Vagina (tissue), 2 donors: Measurements from ENCODE around the gene IFNA2. TPM values are rescaled to one million over a fixed set of nuclear protein-coding genes. Genes with fewer than 3 reads are reported as not detected.
A peak's percentile ranks its signal among the peaks of the same experiment; 100 is the strongest.

ENCODE experiments used
- DNase-seq, 2 donors: peaks; one replicate each; pipeline ENCODE4 v3.0.0-alpha.2; 2017; ENCODE audit errors: extremely low spot score in 2 of 2
- H3K27ac ChIP-seq: fragments of 200-600 bp; sonication (generic); one replicate; pipeline ENCODE4 v1.5.1; 2019
- H3K27me3 ChIP-seq: fragments of 200-600 bp; sonication (generic); one replicate; pipeline ENCODE4 v1.5.1; 2019
- H3K36me3 ChIP-seq, 2 donors: fragments of 200-600 bp; sonication (generic); one replicate each; pipeline ENCODE4 v1.5.1; 2017 to 2019
- H3K4me1 ChIP-seq: fragments of 200-600 bp; sonication (generic); one replicate; pipeline ENCODE4 v1.5.1; 2019
- H3K4me3 ChIP-seq, 2 donors: fragments of 200-600 bp; sonication (generic); 1 replicate in 1 of 2; 2 replicates in 1 of 2; pipeline ENCODE4 v1.5.1; 2016 to 2019
- H3K9me3 ChIP-seq: fragments of 200-600 bp; sonication (generic); one replicate; pipeline ENCODE4 v1.5.1; 2019
- CTCF ChIP-seq, 3 experiments: fragments of 450-650 bp in 2 of 3; fragments of 200-600 bp in 1 of 3; sonication (generic) in 1 of 3; IDR thresholded peaks; one replicate each; pipeline ENCODE4 v1.5.1; 2017 to 2019; ENCODE audit warnings: antibody characterized with exemption in 3 of 3, mild to moderate bottlenecking in 2 of 3, moderate library complexity in 2 of 3
- POLR2A ChIP-seq, 2 donors: fragments of 450-650 bp; IDR thresholded peaks; one replicate each; pipeline ENCODE4 v1.6.1; 2017; ENCODE audit warnings: antibody characterized with exemption in 2 of 2, mild to moderate bottlenecking in 2 of 2, moderate library complexity in 2 of 2
- POLR2AphosphoS5 ChIP-seq, 2 donors: sonication (generic); formaldehyde crosslinking; IDR thresholded peaks; one replicate each; pipeline ENCODE4 v1.9.0; 2017; ENCODE audit warnings: antibody characterized with exemption in 2 of 2, mild to moderate bottlenecking in 2 of 2, low read depth in 1 of 2; ENCODE audit not compliant: insufficient read depth in 1 of 2
- intact Hi-C: fragments of 100-400 bp; cut with DNase I; formaldehyde crosslinking; loops from one replicate; pipeline ENCODE4 v1.15.1; 2023
- total RNA-seq: library from RNA; depleted of rRNA; stranded (reverse); fragments of >200 nt; gene quantifications from one replicate; pipeline ENCODE4 v1.2.3, GENCODE V29; 2016

Gene IFNA2
- total RNA-seq, 1 donor from 2014 or later, result not detected

- Histone ChIP-seq H3K9me3 (no peaks in the 10 kb centered on the region), H3K4me3 (no peak overlapping the region), H3K27ac (no peak overlapping the region), H3K27me3 (no peaks in the 10 kb centered on the region), H3K36me3 (no peaks in the 10 kb centered on the region), H3K4me1 (peaks cover 30% of the 10 kb centered on the region)
- no peak for DNase-seq
- intact Hi-C loops, result loop anchor here (10.0 kb wide), 1 partner anchor 468 kb away; the partner anchor contains the start of gene MTAP
- TF ChIP-seq POLR2AphosphoS5 (IDR thresholded peaks at IDR 0.05; ENCODE audit: insufficient read depth in 1 of 2, low read depth in 1 of 2) (no peak), POLR2A (IDR thresholded peaks at IDR 0.05) (no peak), CTCF (IDR thresholded peaks at IDR 0.05) (no peak)
These were observed 48.7 kb downstream of the IFNA2 start for GRCh38 chr9:21336457-21336856.

GRCh38 chr9:21334701-21335632 lies 50.2 kb downstream of the IFNA2 start, which contains the start of gene KLHL9:
KLHL9 (minus strand) TSS chr9:21335404; CDS start chr9:21334859, 545 bp downstream.
- peak within 1 kb of the TSS; percentile 84 to 90 for H3K4me3 ChIP-seq
- H3K4me1 ChIP-seq, result peaks cover 45% of the 10 kb centered on the region
- no peaks in the 10 kb centered on the region for H3K9me3 ChIP-seq
- TF ChIP-seq POLR2AphosphoS5 (IDR thresholded peaks at IDR 0.05; ENCODE audit: insufficient read depth in 1 of 2, low read depth in 1 of 2), result peak in 1 of 2 donors; percentile 96
- TF ChIP-seq CTCF (IDR thresholded peaks at IDR 0.05), result no peak
- TF ChIP-seq POLR2A (IDR thresholded peaks at IDR 0.05), result peak in 1 of 2 donors; percentile 47
- intact Hi-C loops, result loop anchor here (10.0 kb wide), 1 partner anchor 470 kb away; the partner anchor contains the start of gene MTAP
- H3K27ac ChIP-seq, result peak within 1 kb of the TSS; percentile 94
- H3K27me3 ChIP-seq, result no peaks in the 10 kb centered on the region
- DNase-seq, result no peak
- H3K36me3 ChIP-seq, result no peaks in the 10 kb centered on the region

Other genes starting within 250 kb of the IFNA2 start
- not detected for gene IFNW1, start 243.6 kb downstream of the IFNA2 start, total RNA-seq
- not detected for gene IFNA21, start 218.7 kb downstream of the IFNA2 start, total RNA-seq
- not detected for gene IFNA4, start 197.8 kb downstream of the IFNA2 start, total RNA-seq
- not detected for gene IFNA7, start 183.2 kb downstream of the IFNA2 start, total RNA-seq
- gene IFNA10, start 178.3 kb downstream of the IFNA2 start, total RNA-seq, result not detected
- gene IFNA16, start 168.1 kb downstream of the IFNA2 start, total RNA-seq, result not detected
- gene IFNA17, start 157.2 kb downstream of the IFNA2 start, total RNA-seq, result not detected
- gene IFNA14, start 145.4 kb downstream of the IFNA2 start, total RNA-seq, result not detected
- not detected for gene IFNA5, start 80.1 kb downstream of the IFNA2 start, total RNA-seq
- 22.3 TPM for gene KLHL9, start 50.0 kb downstream of the IFNA2 start, total RNA-seq
- not detected for gene IFNA6, start 34.5 kb downstream of the IFNA2 start, total RNA-seq
- not detected for gene IFNA13, start 17.3 kb downstream of the IFNA2 start, total RNA-seq
- gene IFNA8, start 23.7 kb upstream of the IFNA2 start, total RNA-seq, result not detected
- not detected for gene IFNA1, start 55.0 kb upstream of the IFNA2 start, total RNA-seq
- gene IFNE, start 96.9 kb upstream of the IFNA2 start, total RNA-seq, result 3.2 TPM